Lower leg skin (tissue), 3 donors: Measurements from ENCODE around the gene SYNGR3.
A peak's percentile ranks its signal among the peaks of the same experiment; 100 is the strongest.

Experiments used
- CTCF ChIP-seq, 3 donors: fragments of 450-650 bp; IDR thresholded peaks; one replicate each; pipeline ENCODE4 v1.5.1; 2016; ENCODE audit warnings: antibody characterized with exemption in 3 of 3, mild to moderate bottlenecking in 3 of 3, moderate library complexity in 2 of 3
- POLR2A ChIP-seq, 2 donors: fragments of 450-650 bp; IDR thresholded peaks; one replicate each; pipeline ENCODE4 v1.6.1; 2016 to 2017; ENCODE audit warnings: antibody characterized with exemption in 2 of 2, mild to moderate bottlenecking in 1 of 2, moderate library complexity in 1 of 2

DNA sequence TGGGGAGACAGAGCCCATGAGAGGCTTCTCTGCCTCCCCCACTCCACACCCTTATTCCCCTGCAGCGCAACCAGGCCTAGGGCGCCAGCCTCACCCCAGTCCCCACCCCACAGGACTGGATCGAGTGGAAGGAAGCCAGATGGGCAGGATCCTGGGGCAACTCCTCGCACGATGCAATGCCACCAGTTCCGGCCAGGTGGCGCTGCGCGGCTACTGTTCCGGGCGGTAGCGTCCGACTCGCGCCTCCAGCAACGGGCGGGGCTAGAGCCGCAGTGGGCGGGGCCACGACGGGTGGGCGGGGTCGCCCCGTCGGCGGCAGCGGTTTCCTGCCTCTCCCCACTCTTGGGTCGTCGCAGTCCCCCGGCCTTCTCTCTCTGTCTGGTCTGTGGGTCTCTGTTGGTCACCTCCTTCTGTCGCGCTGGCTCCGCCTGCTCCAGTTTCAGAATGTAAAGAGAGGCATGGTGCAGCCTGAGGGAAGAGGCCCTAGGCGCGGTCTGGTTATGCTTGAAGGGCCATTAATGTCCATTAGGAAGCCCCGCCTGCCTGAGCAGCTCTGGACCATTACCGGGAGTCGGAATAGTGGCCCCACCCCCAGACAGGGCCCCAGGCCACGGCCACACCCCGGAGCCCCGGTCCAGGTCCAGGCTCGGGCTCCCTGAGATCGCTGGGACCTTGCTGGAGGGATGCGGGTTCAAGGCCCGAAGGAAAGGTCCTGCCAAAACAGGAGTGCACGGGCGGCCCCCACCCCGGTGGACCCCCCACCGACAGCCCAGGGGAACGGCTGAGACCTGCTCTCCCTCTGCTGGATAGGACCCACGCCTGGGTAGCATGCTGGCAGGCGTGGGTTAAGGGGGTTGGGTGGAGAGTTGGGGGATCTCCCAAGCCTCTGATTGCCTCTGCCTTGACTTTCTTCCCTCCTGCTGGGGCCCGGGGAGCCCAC, 33.6 kb downstream of the SYNGR3 start:
- TF ChIP-seq POLR2A (IDR thresholded peaks at IDR 0.05) (no peak), CTCF (IDR thresholded peaks at IDR 0.05) (peak in 1 of 3 donors; percentile 93)
